Stomach (tissue), 4 donors: ENCODE measurements around the gene WWP2.

Experiments
- POLR2A ChIP-seq, 4 donors: fragments of 450-650 bp; IDR thresholded peaks; one replicate each; pipeline ENCODE4 v1.6.1; 2016; ENCODE audit warnings: antibody characterized with exemption in 4 of 4, control low read depth in 2 of 4, mild to moderate bottlenecking in 1 of 4, moderate library complexity in 1 of 4
- TF ChIP-seq, protein P1 (sequence below), 7 experiments: fragments of 450-650 bp in 4 of 7; fragments of 200-600 bp in 3 of 7; sonication (generic) in 3 of 7; IDR thresholded peaks; one replicate each; pipeline ENCODE4 v1.5.1; 2016 to 2019; ENCODE audit warnings: antibody characterized with exemption in 7 of 7, control low read depth in 2 of 7, mild to moderate bottlenecking in 1 of 7

DNA sequence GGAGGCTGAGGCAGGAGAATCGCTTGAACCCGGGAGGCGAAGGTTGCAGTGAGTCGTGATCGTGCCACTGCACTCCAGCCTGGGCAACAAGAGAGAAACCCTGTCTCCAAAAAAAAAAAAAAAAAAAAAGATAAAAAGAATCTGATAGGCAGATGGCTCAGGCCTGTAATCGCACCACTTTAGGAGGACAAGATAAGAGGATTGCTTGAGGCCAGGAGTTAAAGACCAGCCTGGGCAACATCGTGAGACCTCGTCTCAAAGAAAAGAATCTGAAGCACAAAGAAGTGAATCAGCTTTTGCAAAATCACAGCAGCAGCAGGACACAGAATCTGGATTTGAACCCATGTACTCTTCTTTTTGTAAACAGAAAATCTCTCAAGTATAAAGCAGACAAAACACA lies 15.0 kb upstream of the WWP2 start:
- TF ChIP-seq, protein P1, sequence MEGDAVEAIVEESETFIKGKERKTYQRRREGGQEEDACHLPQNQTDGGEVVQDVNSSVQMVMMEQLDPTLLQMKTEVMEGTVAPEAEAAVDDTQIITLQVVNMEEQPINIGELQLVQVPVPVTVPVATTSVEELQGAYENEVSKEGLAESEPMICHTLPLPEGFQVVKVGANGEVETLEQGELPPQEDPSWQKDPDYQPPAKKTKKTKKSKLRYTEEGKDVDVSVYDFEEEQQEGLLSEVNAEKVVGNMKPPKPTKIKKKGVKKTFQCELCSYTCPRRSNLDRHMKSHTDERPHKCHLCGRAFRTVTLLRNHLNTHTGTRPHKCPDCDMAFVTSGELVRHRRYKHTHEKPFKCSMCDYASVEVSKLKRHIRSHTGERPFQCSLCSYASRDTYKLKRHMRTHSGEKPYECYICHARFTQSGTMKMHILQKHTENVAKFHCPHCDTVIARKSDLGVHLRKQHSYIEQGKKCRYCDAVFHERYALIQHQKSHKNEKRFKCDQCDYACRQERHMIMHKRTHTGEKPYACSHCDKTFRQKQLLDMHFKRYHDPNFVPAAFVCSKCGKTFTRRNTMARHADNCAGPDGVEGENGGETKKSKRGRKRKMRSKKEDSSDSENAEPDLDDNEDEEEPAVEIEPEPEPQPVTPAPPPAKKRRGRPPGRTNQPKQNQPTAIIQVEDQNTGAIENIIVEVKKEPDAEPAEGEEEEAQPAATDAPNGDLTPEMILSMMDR (IDR thresholded peaks at IDR 0.05), result no peak
- TF ChIP-seq POLR2A (IDR thresholded peaks at IDR 0.05), result no peak
